Measurements from ENCODE around the gene LRRC4. TPM values are rescaled to one million over a fixed set of nuclear protein-coding genes. Genes with fewer than 3 reads are reported as not detected.
A peak's percentile ranks its signal among the peaks of the same experiment; 100 is the strongest.

Gene LRRC4
- total RNA-seq, 1 donor from 2014 or later: 0.43 TPM

DNA sequence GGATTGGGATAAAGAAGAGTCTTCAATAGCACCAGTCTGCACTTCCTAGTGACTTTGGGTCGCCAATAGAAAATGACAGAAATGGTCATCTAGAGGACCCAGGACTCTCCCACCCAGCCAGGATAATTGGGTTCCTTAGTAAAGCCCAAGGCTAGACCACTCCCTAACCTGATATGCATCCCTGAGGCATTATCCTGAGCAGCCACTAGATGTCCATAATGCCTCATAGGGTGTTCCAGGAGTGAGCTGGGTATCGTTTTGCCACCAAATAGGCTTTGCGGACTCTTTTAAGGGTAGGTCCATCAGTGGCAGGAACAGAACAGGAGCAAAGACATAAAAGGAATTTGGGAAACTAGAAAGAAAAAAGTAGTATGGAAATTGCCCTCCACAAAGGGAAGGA is 4.5 kb upstream of the LRRC4 start:
- H3K27ac ChIP-seq: no peak overlapping the region
- intact Hi-C loops (cut with DNase I): no loop called here
- H3K36me3 ChIP-seq: no peaks in the 10 kb centered on the region

DNA sequence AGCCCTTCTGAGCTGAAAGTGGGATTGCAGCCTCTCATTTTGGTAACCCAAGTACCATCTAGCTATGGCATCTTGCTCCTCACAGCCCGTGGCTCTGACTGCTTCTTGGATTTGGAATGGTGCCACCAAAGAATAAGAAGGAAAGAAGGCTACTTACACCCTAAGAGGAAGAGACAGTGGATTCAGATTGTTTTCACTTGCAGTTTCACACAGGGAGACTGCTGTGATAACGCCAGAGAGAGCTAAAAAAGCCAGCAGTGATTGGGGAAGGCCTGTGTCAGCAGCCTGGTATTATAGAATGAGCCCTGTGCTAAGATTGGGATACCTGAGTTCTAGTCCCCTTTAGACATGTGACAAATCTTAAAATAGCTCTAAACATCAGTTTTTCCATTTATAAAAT is 3.6 kb upstream of the LRRC4 start:
- no peak for DNase-seq (ENCODE audit: low spot score in 2 of 2)
- H3K27ac ChIP-seq: no peak overlapping the region
- H3K36me3 ChIP-seq: no peaks in the 10 kb centered on the region
- no peak overlapping the region for H3K4me3 ChIP-seq
- TF ChIP-seq, protein P1, sequence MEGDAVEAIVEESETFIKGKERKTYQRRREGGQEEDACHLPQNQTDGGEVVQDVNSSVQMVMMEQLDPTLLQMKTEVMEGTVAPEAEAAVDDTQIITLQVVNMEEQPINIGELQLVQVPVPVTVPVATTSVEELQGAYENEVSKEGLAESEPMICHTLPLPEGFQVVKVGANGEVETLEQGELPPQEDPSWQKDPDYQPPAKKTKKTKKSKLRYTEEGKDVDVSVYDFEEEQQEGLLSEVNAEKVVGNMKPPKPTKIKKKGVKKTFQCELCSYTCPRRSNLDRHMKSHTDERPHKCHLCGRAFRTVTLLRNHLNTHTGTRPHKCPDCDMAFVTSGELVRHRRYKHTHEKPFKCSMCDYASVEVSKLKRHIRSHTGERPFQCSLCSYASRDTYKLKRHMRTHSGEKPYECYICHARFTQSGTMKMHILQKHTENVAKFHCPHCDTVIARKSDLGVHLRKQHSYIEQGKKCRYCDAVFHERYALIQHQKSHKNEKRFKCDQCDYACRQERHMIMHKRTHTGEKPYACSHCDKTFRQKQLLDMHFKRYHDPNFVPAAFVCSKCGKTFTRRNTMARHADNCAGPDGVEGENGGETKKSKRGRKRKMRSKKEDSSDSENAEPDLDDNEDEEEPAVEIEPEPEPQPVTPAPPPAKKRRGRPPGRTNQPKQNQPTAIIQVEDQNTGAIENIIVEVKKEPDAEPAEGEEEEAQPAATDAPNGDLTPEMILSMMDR (IDR thresholded peaks at IDR 0.05): no peak
- peaks cover 5 to 8% of the 10 kb centered on the region in 2 donors for H3K4me1 ChIP-seq
- intact Hi-C loops (cut with DNase I): no loop called here
- H3K9me3 ChIP-seq: no peaks in the 10 kb centered on the region
- no peaks in the 10 kb centered on the region for H3K27me3 ChIP-seq

More for the DNA sequence above, 4.5 kb upstream of the LRRC4 start:
- Histone ChIP-seq H3K27me3 (no peaks in the 10 kb centered on the region), H3K4me1 (peaks cover 4 to 8% of the 10 kb centered on the region in 2 donors), H3K9me3 (no peaks in the 10 kb centered on the region), H3K4me3 (no peak overlapping the region)
- TF ChIP-seq, protein P1 (IDR thresholded peaks at IDR 0.05): no peak
- DNase-seq (ENCODE audit: low spot score in 2 of 2): no peak

DNA sequence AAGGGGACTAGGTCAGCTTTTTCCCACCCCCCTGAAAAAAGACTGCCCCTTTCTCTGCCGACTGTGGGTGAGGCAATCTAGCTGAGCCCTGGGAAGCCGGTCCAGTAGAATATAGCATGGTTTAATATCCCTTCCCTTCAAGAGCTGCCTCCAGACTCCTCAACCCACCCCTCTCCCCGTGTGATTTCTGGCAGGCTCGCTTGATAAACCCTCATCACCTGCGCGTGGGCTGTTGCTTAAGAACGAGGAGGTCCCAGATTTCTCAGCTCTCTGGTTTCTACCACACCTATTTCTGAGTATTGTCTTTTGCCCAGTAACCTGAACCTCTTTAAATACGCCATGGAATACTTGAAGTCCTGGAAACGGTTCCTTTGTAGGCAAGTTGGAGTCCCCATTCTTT is 2.0 kb upstream of the LRRC4 start:
- Histone ChIP-seq H3K27me3 (no peaks in the 10 kb centered on the region), H3K4me3 (no peak overlapping the region), H3K9me3 (no peaks in the 10 kb centered on the region), H3K36me3 (no peaks in the 10 kb centered on the region), H3K27ac (no peak overlapping the region), H3K4me1 (peaks cover 5 to 8% of the 10 kb centered on the region in 2 donors)
- TF ChIP-seq, protein P1 (IDR thresholded peaks at IDR 0.05): no peak
- DNase-seq (ENCODE audit: low spot score in 2 of 2): no peak
- intact Hi-C loops (cut with DNase I): no loop called here

DNA sequence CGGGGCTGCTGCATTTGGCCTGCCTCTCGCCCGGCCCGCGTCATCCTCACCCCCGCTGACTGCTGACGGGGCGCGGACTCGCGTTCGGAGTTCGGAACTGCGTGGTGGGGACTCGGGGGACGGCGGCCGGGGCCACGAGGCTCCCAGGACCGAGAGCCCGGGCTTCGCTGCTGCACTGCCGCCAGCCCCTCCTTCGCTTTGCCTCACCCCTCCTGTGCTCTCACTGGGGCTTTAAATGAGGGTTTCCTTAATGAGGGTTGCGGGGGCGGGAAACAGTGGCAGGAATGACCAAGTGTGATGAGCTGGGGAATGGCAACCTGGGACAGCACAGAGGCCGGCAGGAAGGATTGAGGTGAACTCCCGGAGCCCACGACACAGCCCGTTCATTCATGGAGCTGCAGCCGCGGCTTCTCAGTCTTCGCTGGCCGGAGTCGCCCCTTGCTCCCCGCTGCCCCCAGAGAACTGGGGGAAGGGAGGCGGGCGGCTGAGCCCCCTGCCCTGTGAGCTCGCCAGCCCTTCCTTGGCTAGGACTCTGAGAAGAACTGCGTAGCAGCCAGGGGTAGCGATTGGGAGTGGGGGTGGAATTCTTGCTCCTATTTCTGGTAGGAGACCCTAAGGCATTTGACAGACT is 1.5 kb upstream of the LRRC4 start:
- H3K4me3 ChIP-seq: peak overlapping the region; percentile 68 to 77
- H3K27me3 ChIP-seq: no peaks in the 10 kb centered on the region
- H3K36me3 ChIP-seq: no peaks in the 10 kb centered on the region
- peaks cover 5 to 8% of the 10 kb centered on the region in 2 donors for H3K4me1 ChIP-seq
- TF ChIP-seq, protein P1 (IDR thresholded peaks at IDR 0.05): no peak
- intact Hi-C loops (cut with DNase I): no loop called here
- no peak overlapping the region for H3K27ac ChIP-seq
- H3K9me3 ChIP-seq: no peaks in the 10 kb centered on the region
- no peak for DNase-seq (ENCODE audit: low spot score in 2 of 2)

DNA sequence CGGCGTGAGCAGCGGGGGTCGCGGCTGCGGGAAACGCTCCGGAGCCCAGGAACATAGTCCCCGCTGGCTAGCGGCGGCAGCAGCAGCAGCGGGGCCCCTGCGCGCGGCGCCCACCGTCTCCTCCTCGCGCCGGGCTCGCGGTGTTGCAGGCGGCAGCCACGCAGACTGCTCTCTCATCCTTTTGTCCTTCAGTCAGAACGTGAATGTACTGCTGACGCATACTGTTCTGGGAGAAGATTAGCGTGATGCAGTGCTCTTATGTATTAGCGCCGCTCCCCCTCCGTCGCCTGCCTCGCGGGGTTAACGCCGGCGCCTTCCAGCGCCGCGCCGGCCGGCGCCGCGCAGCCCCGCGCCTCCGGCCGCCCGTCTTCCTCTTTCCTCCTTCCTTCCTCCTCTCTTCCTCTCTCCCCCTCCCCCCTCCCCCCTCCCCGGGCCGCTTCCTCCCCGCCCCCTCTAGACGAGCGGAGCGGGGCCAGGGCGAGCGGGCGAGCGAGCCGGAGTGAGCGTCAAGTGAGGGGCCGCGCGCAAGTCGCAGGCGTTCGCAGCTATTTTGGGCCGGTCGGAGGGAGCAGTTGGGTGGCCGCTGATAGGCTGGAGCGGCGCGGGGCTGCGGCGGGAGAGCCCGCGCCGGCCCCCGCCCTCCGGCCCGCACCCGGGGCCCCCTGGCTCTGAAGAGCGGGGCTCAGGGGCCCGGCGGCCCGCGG is 816 bp upstream of the LRRC4 start:
- H3K4me3 ChIP-seq: peak overlapping the region; percentile 68 to 77
- no peak overlapping the region for H3K27ac ChIP-seq
- H3K36me3 ChIP-seq: no peaks in the 10 kb centered on the region
- no peaks in the 10 kb centered on the region for H3K9me3 ChIP-seq
- DNase-seq (ENCODE audit: low spot score in 2 of 2): no peak
- H3K4me1 ChIP-seq: peaks cover 5 to 8% of the 10 kb centered on the region in 2 donors
- intact Hi-C loops (cut with DNase I): no loop called here
- TF ChIP-seq, protein P1 (IDR thresholded peaks at IDR 0.05): peak in 1 of 3 experiments; percentile 8
- H3K27me3 ChIP-seq: no peaks in the 10 kb centered on the region
